ENCODE results near the gene CCL26. TPM values are rescaled to one million over a fixed set of nuclear protein-coding genes. Genes with fewer than 3 reads are reported as not detected.

CCL26 gene
- polyA plus RNA-seq, 2 of the 4 experiments (the other 2 are of a cell fraction): 2.5 to 11.6 TPM

DNA sequence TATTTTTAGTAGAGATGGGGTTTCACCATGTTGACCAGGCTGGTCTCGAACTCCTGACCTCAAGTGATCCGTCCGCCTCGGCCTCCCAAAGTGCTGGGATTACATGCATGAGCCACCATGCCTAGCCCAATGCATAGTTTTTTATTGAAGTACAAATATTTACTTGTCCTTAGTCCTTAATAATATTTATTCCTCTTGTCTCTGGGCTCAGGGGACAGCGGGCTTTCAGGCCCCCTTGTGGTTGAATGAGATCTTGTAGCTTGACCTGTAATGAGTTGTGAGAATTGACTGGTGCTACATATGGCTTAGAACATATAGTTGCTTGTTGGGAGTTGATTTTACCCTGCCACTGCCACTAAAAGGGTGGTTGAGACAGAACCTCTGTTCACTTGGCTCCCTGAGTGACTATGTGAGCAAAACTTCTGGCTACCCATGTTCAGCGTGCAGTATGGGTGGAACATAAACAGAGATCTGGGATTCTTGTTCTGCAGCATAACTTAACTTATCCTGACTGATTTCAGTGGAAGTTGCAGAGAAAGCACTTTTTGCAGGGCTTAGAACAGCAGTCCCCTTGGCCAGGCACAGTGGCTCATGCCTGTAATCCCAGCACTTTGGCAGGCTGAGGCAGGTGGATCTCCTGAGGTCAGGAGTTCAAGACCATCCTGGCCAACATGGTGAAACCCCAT, 14.9 kb downstream of the CCL26 start:
- Histone ChIP-seq H3K4me1 (no peaks in the 10 kb centered on the region), H3K4me2 (no peak overlapping the region), H3K27ac (no peak overlapping the region), H3K4me3 (no peak overlapping the region), H3K9me3 (no peaks in the 10 kb centered on the region)
- ChIA-PET POLR2A (no interaction called here), CTCF (interaction anchor here (1.2 to 2.3 kb wide), 4 partner anchors 10 to 175 kb away, joined by 3 to 6 read pairs (median 4); no protein-coding TSS in a partner anchor)
- DNase-seq (ENCODE audit: low read depth in 1 of 2, low spot score in 1 of 2): peak; percentile 53 to 60
- TF ChIP-seq, protein P1, sequence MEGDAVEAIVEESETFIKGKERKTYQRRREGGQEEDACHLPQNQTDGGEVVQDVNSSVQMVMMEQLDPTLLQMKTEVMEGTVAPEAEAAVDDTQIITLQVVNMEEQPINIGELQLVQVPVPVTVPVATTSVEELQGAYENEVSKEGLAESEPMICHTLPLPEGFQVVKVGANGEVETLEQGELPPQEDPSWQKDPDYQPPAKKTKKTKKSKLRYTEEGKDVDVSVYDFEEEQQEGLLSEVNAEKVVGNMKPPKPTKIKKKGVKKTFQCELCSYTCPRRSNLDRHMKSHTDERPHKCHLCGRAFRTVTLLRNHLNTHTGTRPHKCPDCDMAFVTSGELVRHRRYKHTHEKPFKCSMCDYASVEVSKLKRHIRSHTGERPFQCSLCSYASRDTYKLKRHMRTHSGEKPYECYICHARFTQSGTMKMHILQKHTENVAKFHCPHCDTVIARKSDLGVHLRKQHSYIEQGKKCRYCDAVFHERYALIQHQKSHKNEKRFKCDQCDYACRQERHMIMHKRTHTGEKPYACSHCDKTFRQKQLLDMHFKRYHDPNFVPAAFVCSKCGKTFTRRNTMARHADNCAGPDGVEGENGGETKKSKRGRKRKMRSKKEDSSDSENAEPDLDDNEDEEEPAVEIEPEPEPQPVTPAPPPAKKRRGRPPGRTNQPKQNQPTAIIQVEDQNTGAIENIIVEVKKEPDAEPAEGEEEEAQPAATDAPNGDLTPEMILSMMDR (IDR thresholded peaks at IDR 0.05): peak; percentile 24
- TF ChIP-seq SMC3 (IDR thresholded peaks at IDR 0.05): 0 out of 3 replicates have a peak, but pooled peaks have one; percentile 44
- TF ChIP-seq RAD21 (conservative IDR thresholded peaks at IDR 0.05 in 1 of 2, IDR thresholded peaks at IDR 0.05 in 1 of 2): peak; percentile 23 to 59; a peak in 3 of 5 replicates
- no peak for TF ChIP-seq FOSL2 (IDR thresholded peaks at IDR 0.05)
- TF ChIP-seq FOSL2 (CRISPR knock-in tag; IDR thresholded peaks at IDR 0.05): no peak
- WGBS (ENCODE audit: missing lambda C conversion rate): 41% methylated on average over 6 of the region's 6 CpGs
- FAIRE-seq: no peak
- peak in 1 of 2 experiments; percentile 86; a peak in 3 of 6 replicates for ATAC-seq

DNA sequence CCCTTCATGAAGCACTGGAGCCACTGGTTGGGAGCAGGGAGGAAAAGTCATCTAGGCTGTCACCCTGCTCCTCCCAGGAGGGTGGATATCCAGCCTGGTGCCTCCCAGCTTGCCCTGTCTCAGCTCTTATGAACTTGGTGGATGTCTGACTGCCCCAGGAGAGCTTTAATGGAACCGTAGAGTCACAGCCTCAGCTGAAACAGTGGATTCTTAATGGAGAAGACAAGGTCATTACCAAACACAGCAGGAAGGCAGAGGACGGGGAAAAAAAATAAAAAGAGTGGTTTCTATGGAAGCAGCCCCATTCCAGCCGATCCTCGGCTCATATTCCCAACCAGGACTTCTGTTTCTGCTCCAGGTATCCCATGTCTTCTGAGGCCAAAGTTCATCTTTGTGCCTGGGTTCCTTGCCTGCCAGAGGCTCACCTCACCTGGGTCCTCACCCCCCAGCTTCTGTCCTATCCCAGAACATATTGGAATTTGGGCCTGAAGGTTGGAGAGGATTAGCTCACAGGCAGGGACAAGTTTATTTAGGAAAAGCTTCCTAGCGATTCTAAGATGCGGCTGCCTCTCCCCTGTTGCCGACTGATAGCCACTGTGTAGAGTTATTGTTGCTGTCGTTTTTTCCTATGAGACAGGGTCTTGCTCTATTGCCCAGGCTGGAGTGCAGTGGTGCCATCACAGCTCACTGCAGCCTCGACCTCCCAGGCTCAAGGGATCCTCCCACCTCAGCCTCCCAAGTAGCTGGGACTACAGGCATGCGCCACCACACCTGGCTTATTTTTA, 15.6 kb downstream of the CCL26 start:
- FAIRE-seq: no peak
- TF ChIP-seq KDM1A (IDR thresholded peaks at IDR 0.05; ENCODE audit: low read depth) (no peak), RNF2 (IDR thresholded peaks at IDR 0.05; ENCODE audit: borderline replicate concordance, low read depth) (no peak), HOXB13 (CRISPR knock-in tag; IDR thresholded peaks at IDR 0.05; ENCODE audit: low read depth) (no peak), FOXS1 (CRISPR knock-in tag; IDR thresholded peaks at IDR 0.05) (no peak), CEBPB (IDR thresholded peaks at IDR 0.05) (no peak), ZSCAN20 (CRISPR knock-in tag; IDR thresholded peaks at IDR 0.05) (no peak)
- TF ChIP-seq, protein P2, sequence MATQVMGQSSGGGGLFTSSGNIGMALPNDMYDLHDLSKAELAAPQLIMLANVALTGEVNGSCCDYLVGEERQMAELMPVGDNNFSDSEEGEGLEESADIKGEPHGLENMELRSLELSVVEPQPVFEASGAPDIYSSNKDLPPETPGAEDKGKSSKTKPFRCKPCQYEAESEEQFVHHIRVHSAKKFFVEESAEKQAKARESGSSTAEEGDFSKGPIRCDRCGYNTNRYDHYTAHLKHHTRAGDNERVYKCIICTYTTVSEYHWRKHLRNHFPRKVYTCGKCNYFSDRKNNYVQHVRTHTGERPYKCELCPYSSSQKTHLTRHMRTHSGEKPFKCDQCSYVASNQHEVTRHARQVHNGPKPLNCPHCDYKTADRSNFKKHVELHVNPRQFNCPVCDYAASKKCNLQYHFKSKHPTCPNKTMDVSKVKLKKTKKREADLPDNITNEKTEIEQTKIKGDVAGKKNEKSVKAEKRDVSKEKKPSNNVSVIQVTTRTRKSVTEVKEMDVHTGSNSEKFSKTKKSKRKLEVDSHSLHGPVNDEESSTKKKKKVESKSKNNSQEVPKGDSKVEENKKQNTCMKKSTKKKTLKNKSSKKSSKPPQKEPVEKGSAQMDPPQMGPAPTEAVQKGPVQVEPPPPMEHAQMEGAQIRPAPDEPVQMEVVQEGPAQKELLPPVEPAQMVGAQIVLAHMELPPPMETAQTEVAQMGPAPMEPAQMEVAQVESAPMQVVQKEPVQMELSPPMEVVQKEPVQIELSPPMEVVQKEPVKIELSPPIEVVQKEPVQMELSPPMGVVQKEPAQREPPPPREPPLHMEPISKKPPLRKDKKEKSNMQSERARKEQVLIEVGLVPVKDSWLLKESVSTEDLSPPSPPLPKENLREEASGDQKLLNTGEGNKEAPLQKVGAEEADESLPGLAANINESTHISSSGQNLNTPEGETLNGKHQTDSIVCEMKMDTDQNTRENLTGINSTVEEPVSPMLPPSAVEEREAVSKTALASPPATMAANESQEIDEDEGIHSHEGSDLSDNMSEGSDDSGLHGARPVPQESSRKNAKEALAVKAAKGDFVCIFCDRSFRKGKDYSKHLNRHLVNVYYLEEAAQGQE (IDR thresholded peaks at IDR 0.05): no peak
- TF ChIP-seq, protein P3, sequence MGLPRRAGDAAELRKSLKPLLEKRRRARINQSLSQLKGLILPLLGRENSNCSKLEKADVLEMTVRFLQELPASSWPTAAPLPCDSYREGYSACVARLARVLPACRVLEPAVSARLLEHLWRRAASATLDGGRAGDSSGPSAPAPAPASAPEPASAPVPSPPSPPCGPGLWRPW (IDR thresholded peaks at IDR 0.05): no peak

DNA sequence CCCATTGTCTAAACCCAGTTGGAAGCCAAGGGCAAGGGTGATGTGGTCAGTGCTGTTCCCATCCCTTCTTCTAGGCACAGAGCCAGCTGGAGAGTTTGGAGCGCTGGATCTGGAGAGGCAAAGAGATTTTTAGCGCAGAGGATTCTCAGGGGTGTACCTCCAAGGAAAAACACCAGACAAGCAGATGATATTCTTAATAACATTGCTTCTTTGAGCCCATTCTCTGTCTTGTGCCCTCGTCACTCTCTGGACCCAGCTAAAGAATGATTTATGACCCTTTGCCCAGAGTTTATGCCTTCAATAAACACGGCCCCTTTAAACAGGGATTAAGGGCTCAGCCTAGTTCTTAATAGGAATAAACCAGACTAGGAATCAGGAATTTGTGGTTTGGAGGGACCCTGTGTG, 28.6 kb downstream of the CCL26 start:
- H3K4me2 ChIP-seq: no peak overlapping the region
- ChIA-PET CTCF (interaction anchor here (0.8 to 1.4 kb wide), 2 partner anchors 9 to 18 kb away, joined by 3 to 7 read pairs; no protein-coding TSS in a partner anchor), POLR2A (no interaction called here)
- TF ChIP-seq HOXA7 (CRISPR knock-in tag; IDR thresholded peaks at IDR 0.05): no peak
- TF ChIP-seq CHD2 (IDR thresholded peaks at IDR 0.05; ENCODE audit: low read length, partially characterized antibody): no peak
- TF ChIP-seq RNF2 (IDR thresholded peaks at IDR 0.05; ENCODE audit: borderline replicate concordance, low read depth): no peak
- TF ChIP-seq JUNB (IDR thresholded peaks at IDR 0.05): no peak
- TF ChIP-seq MAFK (IDR thresholded peaks at IDR 0.05; ENCODE audit: partially characterized antibody): no peak
- no peak for TF ChIP-seq KDM1A (IDR thresholded peaks at IDR 0.05; ENCODE audit: low read depth)
- TF ChIP-seq HOXB5 (CRISPR knock-in tag; IDR thresholded peaks at IDR 0.05): no peak
- no peak for TF ChIP-seq ZNF302 (CRISPR knock-in tag; IDR thresholded peaks at IDR 0.05)
- H3K4me3 ChIP-seq: no peak overlapping the region
- peaks cover 10% of the 10 kb centered on the region for H3K4me1 ChIP-seq
- H3K9me3 ChIP-seq: no peaks in the 10 kb centered on the region
- no peak overlapping the region for H3K27ac ChIP-seq
- 51% methylated on average over 4 of the region's 4 CpGs for WGBS (ENCODE audit: missing lambda C conversion rate)
- DNase-seq (ENCODE audit: low read depth in 1 of 2, low spot score in 1 of 2): no peak
- FAIRE-seq: no peak
- no peak for ATAC-seq

More for the DNA sequence above, 15.6 kb downstream of the CCL26 start:
- ChIA-PET CTCF (interaction anchor here (1.2 to 2.3 kb wide), 6 partner anchors 9 to 174 kb away, joined by 3 to 6 read pairs (median 4); no protein-coding TSS in a partner anchor), POLR2A (no interaction called here)
- Histone ChIP-seq H3K27ac (no peak overlapping the region; a peak in 1 of 6 replicates), H3K4me1 (no peaks in the 10 kb centered on the region), H3K4me2 (no peak overlapping the region), H3K9me3 (no peaks in the 10 kb centered on the region), H3K4me3 (no peak overlapping the region)
- DNase-seq (ENCODE audit: low read depth in 1 of 2, low spot score in 1 of 2): no peak
- ATAC-seq: peak in 1 of 2 experiments; percentile 24; a peak in 1 of 6 replicates
- 72% methylated on average over 10 of the region's 10 CpGs for WGBS (ENCODE audit: missing lambda C conversion rate)
